Right atrium auricular region (tissue), 2 donors: Measurements from ENCODE around the gene TMSB4X. TPM values are rescaled to one million over a fixed set of nuclear protein-coding genes. Genes with fewer than 3 reads are reported as not detected.
A peak's percentile ranks its signal among the peaks of the same experiment; 100 is the strongest.

Experiments
- DNase-seq: peaks from one replicate; pipeline ENCODE4 v3.0.0-alpha.2; 2019; ENCODE audit warnings: low spot score
- H3K27ac ChIP-seq, 2 donors: fragments of 200-600 bp; sonication (generic); 1 replicate in 1 of 2; 2 replicates in 1 of 2; pipeline ENCODE4 v1.5.1; 2016 to 2019
- H3K27me3 ChIP-seq, 2 donors: fragments of 200-600 bp; sonication (generic); one replicate each; pipeline versions ENCODE4 v1.5.1 to v1.6.0; 2017 to 2019
- H3K36me3 ChIP-seq: fragments of 200-600 bp; sonication (generic); one replicate; pipeline ENCODE4 v1.5.1; 2016
- H3K4me1 ChIP-seq, 2 donors: fragments of 200-600 bp; sonication (generic); one replicate each; pipeline versions ENCODE4 v1.5.1 to v1.6.0; 2017 to 2019
- H3K4me3 ChIP-seq, 2 donors: fragments of 200-600 bp; sonication (generic); 1 replicate in 1 of 2; 2 replicates in 1 of 2; pipeline ENCODE4 v1.5.1; 2017 to 2019; ENCODE audit warnings: mild to moderate bottlenecking in 1 of 2, moderate library complexity in 1 of 2
- H3K9me3 ChIP-seq, 2 donors: fragments of 200-600 bp; sonication (generic); one replicate each; pipeline ENCODE4 v1.5.1; 2019
- CTCF ChIP-seq, 2 donors: fragments of 200-600 bp; sonication (generic); IDR thresholded peaks; one replicate each; pipeline ENCODE4 v1.5.1; 2019; ENCODE audit warnings: antibody characterized with exemption in 2 of 2
- total RNA-seq, 2 donors: library from RNA; depleted of rRNA; stranded (reverse); fragments of >200 nt; gene quantifications; one replicate each; pipeline ENCODE4 v1.1.0, GENCODE V29; 2016

Gene TMSB4X
- total RNA-seq, 2 donors from 2014 or later, result 1,780 to 2,397 TPM

GRCh38 chrX:12992544-12993118 is 17.7 kb downstream of the TMSB4X start:
- no peak overlapping the region for H3K27ac ChIP-seq
- no peaks in the 10 kb centered on the region for H3K4me1 ChIP-seq
- H3K27me3 ChIP-seq, result no peaks in the 10 kb centered on the region
- DNase-seq, result no peak
- TF ChIP-seq CTCF (IDR thresholded peaks at IDR 0.05), result no peak
- no peak overlapping the region for H3K4me3 ChIP-seq
- H3K9me3 ChIP-seq, result no peaks in the 10 kb centered on the region
- no peaks in the 10 kb centered on the region for H3K36me3 ChIP-seq

GRCh38 chrX:12993826-12994225 is 18.9 kb downstream of the TMSB4X start:
- TF ChIP-seq CTCF (IDR thresholded peaks at IDR 0.05), result no peak
- H3K27ac ChIP-seq, result no peak overlapping the region
- H3K36me3 ChIP-seq, result no peaks in the 10 kb centered on the region
- H3K27me3 ChIP-seq, result no peaks in the 10 kb centered on the region
- no peaks in the 10 kb centered on the region for H3K9me3 ChIP-seq
- no peak overlapping the region for H3K4me3 ChIP-seq
- H3K4me1 ChIP-seq, result peaks cover 0 to 7% of the 10 kb centered on the region in 2 donors
- DNase-seq, result no peak

GRCh38 chrX:12994321-12994720 is 19.4 kb downstream of the TMSB4X start:
- Histone ChIP-seq H3K4me1 (peaks cover 0 to 7% of the 10 kb centered on the region in 2 donors), H3K36me3 (no peaks in the 10 kb centered on the region), H3K4me3 (no peak overlapping the region), H3K27ac (no peak overlapping the region), H3K9me3 (no peaks in the 10 kb centered on the region), H3K27me3 (no peaks in the 10 kb centered on the region)
- no peak for TF ChIP-seq CTCF (IDR thresholded peaks at IDR 0.05)
- DNase-seq, result no peak

GRCh38 chrX:12996934-12997435 is 22.1 kb downstream of the TMSB4X start:
- peaks cover 0 to 12% of the 10 kb centered on the region in 2 donors for H3K4me1 ChIP-seq
- no peaks in the 10 kb centered on the region for H3K9me3 ChIP-seq
- no peak for TF ChIP-seq CTCF (IDR thresholded peaks at IDR 0.05)
- DNase-seq, result no peak
- no peak overlapping the region for H3K27ac ChIP-seq
- H3K4me3 ChIP-seq, result no peak overlapping the region
- H3K27me3 ChIP-seq, result no peaks in the 10 kb centered on the region
- no peaks in the 10 kb centered on the region for H3K36me3 ChIP-seq

GRCh38 chrX:12997906-12998687 is 23.2 kb downstream of the TMSB4X start:
- H3K4me3 ChIP-seq, result no peak overlapping the region
- no peak for TF ChIP-seq CTCF (IDR thresholded peaks at IDR 0.05)
- H3K9me3 ChIP-seq, result no peaks in the 10 kb centered on the region
- peak overlapping the region in 1 of 2 donors; percentile 5 for H3K27ac ChIP-seq
- no peak for DNase-seq
- peaks cover 0 to 12% of the 10 kb centered on the region in 2 donors for H3K4me1 ChIP-seq
- no peaks in the 10 kb centered on the region for H3K36me3 ChIP-seq
- H3K27me3 ChIP-seq, result no peaks in the 10 kb centered on the region
